Measurements from ENCODE around the gene SP100.

DNA sequence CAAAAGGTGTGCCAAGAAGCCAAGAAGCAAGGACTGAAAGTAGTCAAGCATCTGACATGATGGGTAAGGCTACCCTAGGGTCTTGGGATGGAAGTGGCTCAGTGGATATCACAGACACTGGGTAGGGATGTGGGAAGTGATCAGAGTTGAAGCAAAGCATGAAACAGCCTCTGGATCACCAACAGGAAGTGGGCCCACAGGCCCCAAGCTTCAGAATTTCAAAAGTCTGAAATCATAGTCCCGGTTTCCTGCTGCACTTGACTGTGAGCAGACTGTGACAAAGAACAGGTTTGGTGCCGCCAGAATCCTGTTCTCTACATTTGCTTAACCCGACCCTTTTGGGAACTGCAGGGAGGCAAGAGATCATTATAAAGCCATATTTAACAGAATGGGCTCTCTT lies 57.4 kb downstream of the SP100 start:
- TF ChIP-seq, protein P1, sequence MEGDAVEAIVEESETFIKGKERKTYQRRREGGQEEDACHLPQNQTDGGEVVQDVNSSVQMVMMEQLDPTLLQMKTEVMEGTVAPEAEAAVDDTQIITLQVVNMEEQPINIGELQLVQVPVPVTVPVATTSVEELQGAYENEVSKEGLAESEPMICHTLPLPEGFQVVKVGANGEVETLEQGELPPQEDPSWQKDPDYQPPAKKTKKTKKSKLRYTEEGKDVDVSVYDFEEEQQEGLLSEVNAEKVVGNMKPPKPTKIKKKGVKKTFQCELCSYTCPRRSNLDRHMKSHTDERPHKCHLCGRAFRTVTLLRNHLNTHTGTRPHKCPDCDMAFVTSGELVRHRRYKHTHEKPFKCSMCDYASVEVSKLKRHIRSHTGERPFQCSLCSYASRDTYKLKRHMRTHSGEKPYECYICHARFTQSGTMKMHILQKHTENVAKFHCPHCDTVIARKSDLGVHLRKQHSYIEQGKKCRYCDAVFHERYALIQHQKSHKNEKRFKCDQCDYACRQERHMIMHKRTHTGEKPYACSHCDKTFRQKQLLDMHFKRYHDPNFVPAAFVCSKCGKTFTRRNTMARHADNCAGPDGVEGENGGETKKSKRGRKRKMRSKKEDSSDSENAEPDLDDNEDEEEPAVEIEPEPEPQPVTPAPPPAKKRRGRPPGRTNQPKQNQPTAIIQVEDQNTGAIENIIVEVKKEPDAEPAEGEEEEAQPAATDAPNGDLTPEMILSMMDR (IDR thresholded peaks at IDR 0.05) = no peak
- no peak for TF ChIP-seq POLR2AphosphoS5 (IDR thresholded peaks at IDR 0.05; ENCODE audit: insufficient read depth in 1 of 2, low read depth in 1 of 2)

All from vagina (tissue), 2 donors.